ENCODE measurements around the gene ARHGAP25.

- TF ChIP-seq CTCF (IDR thresholded peaks at IDR 0.05) (no peak), EZH2 (IDR thresholded peaks at IDR 0.05) (no peak), EZH2phosphoT487 (IDR thresholded peaks at IDR 0.05) (no peak)
Measured at GRCh38 chr2:68796295-68796905, 61.8 kb downstream of the ARHGAP25 start.
